Common myeloid progenitor, CD34-positive (primary cell): Measurements from ENCODE around the gene RAB33B.
A peak's percentile ranks its signal among the peaks of the same experiment; 100 is the strongest.

Experiments
- CTCF ChIA-PET: fragments of 350-600 bp; sonication (Branson Sonifier 250); formaldehyde crosslinking; loops from one replicate; lab custom pipeline; 2021; ENCODE audit warnings: antibody characterized with exemption; lab: Charles Lee
- POLR2A ChIA-PET: fragments of 350-600 bp; sonication (Branson Sonifier 250); formaldehyde crosslinking; loops from one replicate; lab custom pipeline; 2021; ENCODE audit warnings: antibody characterized with exemption; lab: Charles Lee
- DNase-seq, 3 donors: peaks; one replicate each; pipeline versions ENCODE4 v3.0.0 to v3.0.0-alpha.2; 2013
- H3K27ac ChIP-seq, 2 experiments: 1 replicate in 1 of 2; 2 replicates in 1 of 2; pipeline ENCODE4 v1.7.0; 2013; ENCODE audit warnings: inconsistent platforms in 2 of 2, low read length in 2 of 2, mild to moderate bottlenecking in 2 of 2, low read depth in 1 of 2, moderate library complexity in 1 of 2; ENCODE audit not compliant: severe bottlenecking in 2 of 2, insufficient read depth in 1 of 2, poor library complexity in 1 of 2
- H3K27me3 ChIP-seq, 5 experiments: replicated peaks in 2 of 5; 1 replicate in 3 of 5; 2 replicates in 2 of 5; pipeline versions ENCODE4 v1.6.1 to v1.7.0; 2013; ENCODE audit warnings: low read length in 4 of 5, mild to moderate bottlenecking in 2 of 5, moderate library complexity in 2 of 5, inconsistent platforms in 1 of 5; ENCODE audit not compliant: insufficient read depth in 5 of 5, control insufficient read depth in 4 of 5
- H3K36me3 ChIP-seq, 4 experiments: 1 replicate in 2 of 4; 2 replicates in 2 of 4; pipeline versions ENCODE4 v1.6.1 to v1.7.0; 2013; ENCODE audit warnings: low read length in 3 of 4, control low read depth in 1 of 4, mild to moderate bottlenecking in 1 of 4; ENCODE audit not compliant: control insufficient read depth in 4 of 4, insufficient read depth in 4 of 4
- H3K4me1 ChIP-seq, 4 experiments: 1 replicate in 3 of 4; 2 replicates in 1 of 4; pipeline versions ENCODE4 v1.6.1 to v1.7.1; 2013; ENCODE audit warnings: low read length in 3 of 4, mild to moderate bottlenecking in 3 of 4, control low read depth in 1 of 4, inconsistent platforms in 1 of 4, moderate library complexity in 1 of 4; ENCODE audit not compliant: control insufficient read depth in 4 of 4, insufficient read depth in 4 of 4; ENCODE audit errors: control extremely low read depth in 1 of 4
- H3K4me3 ChIP-seq, 7 experiments: 1 replicate in 4 of 7; 2 replicates in 3 of 7; pipeline versions ENCODE4 v1.5.1 to v1.7.0; 2013; ENCODE audit warnings: mild to moderate bottlenecking in 7 of 7, low read length in 6 of 7, moderate library complexity in 6 of 7, inconsistent platforms in 2 of 7, low read depth in 2 of 7, control low read depth in 1 of 7; ENCODE audit not compliant: insufficient read depth in 4 of 7, control insufficient read depth in 1 of 7; ENCODE audit errors: extremely low read depth in 1 of 7
- H3K9me3 ChIP-seq, 5 experiments: 1 replicate in 4 of 5; 2 replicates in 1 of 5; pipeline versions ENCODE4 v1.6.1 to v1.7.1; 2013; ENCODE audit warnings: low read length in 4 of 5, mild to moderate bottlenecking in 2 of 5, inconsistent platforms in 1 of 5, low read depth in 1 of 5, moderate library complexity in 1 of 5; ENCODE audit not compliant: control insufficient read depth in 4 of 5, insufficient read depth in 2 of 5; ENCODE audit errors: control extremely low read depth in 1 of 5
- WGBS: methylation state at CpG from one replicate; pipeline ENCODE4 v1.1.5; 2013; ENCODE audit not compliant: insufficient coverage; 5-methylcytosine and 5-hydroxymethylcytosine counted together

The RAB33B gene

DNA sequence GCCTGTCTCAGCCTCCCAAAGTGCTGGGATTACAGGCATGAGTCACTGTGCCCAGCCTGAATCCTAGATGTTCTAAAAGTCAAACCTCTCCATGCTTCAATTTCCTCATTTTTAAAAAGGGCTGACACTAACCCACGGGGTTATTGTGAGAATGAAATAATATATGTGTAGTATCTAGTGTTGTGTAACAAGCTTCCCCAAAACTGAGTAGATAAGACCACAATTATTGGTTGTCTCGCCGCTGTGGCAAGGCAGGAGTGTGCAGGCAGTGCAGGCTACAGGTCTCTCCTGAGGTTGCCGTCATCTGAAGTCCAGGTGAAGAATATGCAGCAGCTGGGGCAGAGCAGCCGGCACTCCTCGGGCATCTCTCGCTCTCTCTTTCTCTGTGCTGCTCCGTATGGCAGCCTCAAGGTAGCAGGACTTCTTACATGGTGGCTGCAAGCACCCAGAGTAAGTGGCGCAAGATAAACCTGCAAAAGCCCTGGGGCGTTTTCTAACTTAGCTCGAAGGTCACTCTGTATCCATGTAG lies 30.9 kb downstream of the RAB33B start:
- peak in 2 of 3 donors; percentile 29 to 36 for DNase-seq
- Histone ChIP-seq H3K36me3 (no peaks in the 10 kb centered on the region), H3K4me1 (peaks cover 0 to 2% (median 0%) of the 10 kb centered on the region in 4 experiments), H3K4me3 (no peak overlapping the region), H3K27me3 (no peaks in the 10 kb centered on the region), H3K9me3 (no peaks in the 10 kb centered on the region), H3K27ac (no peak overlapping the region)
- ChIA-PET CTCF (interaction anchor here (0.6 to 4.0 kb wide), 5 partner anchors 13 to 272 kb away, joined by 3 to 19 read pairs (median 3); no protein-coding TSS in a partner anchor), POLR2A (no interaction called here)
- 87% methylated on average over 10 of the region's 11 CpGs for WGBS

DNA sequence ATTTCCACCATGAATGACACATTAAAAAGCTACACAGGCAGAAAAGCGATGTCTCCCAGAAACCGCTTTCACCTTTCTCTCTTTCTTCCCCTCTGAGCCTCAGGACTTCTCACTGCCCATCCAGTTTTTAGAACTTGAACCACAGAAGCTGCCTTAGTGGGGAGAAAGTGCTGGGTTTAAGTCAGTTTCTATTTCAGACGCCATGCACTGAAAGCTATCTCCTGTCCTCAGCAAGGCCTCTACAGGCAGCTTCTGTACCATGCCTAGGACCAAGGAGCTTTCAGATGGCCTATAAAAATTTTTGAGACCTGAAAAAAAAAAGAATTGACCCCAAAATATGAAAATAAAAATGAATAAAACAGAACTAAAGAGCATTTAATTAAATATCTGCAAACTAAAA lies 34.5 kb downstream of the RAB33B start:
- CTCF ChIA-PET, result interaction anchor here (1.5 to 1.6 kb wide), 2 partner anchors 9 to 11 kb away, joined by 4 to 6 read pairs; no protein-coding TSS in a partner anchor
- POLR2A ChIA-PET, result no interaction called here
- H3K27me3 ChIP-seq, result no peaks in the 10 kb centered on the region
- no peak for DNase-seq
- H3K27ac ChIP-seq, result no peak overlapping the region
- no peak overlapping the region for H3K4me3 ChIP-seq
- H3K36me3 ChIP-seq, result no peaks in the 10 kb centered on the region
- H3K4me1 ChIP-seq, result peaks cover 0 to 2% (median 0%) of the 10 kb centered on the region in 4 experiments
- WGBS, result 86% methylated on average over 2 of the region's 3 CpGs
- no peaks in the 10 kb centered on the region for H3K9me3 ChIP-seq

DNA sequence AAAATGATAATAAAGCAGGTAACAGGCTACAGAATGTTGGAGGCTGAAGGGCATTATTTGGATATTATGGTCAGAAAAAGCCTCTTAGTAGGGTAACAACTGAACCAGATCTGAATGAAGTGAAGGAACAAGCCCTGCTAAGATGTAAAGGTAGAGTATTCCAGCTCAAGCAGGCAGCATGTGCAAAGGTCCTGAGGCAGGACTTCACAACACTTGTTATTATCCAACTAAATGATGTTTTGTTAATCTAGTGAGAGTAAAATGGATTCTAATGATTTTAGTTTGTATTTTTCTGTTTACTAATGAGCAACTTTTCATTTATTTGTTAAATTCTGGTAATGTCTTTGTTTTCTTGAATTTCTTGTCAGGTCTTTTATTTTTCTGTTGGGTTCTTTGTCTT lies 35.7 kb downstream of the RAB33B start:
- no peaks in the 10 kb centered on the region for H3K27me3 ChIP-seq
- CTCF ChIA-PET, result no interaction called here
- H3K36me3 ChIP-seq, result no peaks in the 10 kb centered on the region
- no peak for DNase-seq
- POLR2A ChIA-PET, result no interaction called here
- no peak overlapping the region for H3K27ac ChIP-seq
- peaks cover 0 to 2% (median 0%) of the 10 kb centered on the region in 4 experiments for H3K4me1 ChIP-seq
- no peak overlapping the region for H3K4me3 ChIP-seq
- no peaks in the 10 kb centered on the region for H3K9me3 ChIP-seq

DNA sequence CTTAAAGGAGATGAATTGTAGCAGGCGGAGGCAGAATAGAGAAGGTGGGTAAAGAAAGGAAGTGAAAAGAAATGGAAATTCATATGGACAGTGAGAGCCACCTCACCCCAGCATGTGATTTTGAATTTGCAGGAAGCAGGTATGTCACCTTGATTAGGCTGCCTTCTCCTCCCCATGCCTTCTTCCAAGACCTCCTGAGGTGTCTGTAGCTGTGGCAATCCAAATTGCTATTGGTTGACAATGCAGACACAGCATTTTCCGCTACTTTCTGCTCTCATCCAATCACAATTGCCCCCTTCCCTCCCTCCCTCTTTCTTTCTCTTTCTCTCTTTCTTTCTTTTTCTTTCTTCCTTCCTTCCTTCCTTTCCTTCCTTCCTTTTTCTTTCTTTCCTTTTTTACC lies 38.5 kb downstream of the RAB33B start:
- H3K27me3 ChIP-seq, result no peaks in the 10 kb centered on the region
- no peak overlapping the region for H3K27ac ChIP-seq
- CTCF ChIA-PET, result no interaction called here
- H3K4me3 ChIP-seq, result no peak overlapping the region
- POLR2A ChIA-PET, result no interaction called here
- H3K4me1 ChIP-seq, result no peaks in the 10 kb centered on the region
- H3K9me3 ChIP-seq, result no peaks in the 10 kb centered on the region
- 100% methylated on average over 2 of the region's 2 CpGs for WGBS
- H3K36me3 ChIP-seq, result no peaks in the 10 kb centered on the region
- no peak for DNase-seq

DNA sequence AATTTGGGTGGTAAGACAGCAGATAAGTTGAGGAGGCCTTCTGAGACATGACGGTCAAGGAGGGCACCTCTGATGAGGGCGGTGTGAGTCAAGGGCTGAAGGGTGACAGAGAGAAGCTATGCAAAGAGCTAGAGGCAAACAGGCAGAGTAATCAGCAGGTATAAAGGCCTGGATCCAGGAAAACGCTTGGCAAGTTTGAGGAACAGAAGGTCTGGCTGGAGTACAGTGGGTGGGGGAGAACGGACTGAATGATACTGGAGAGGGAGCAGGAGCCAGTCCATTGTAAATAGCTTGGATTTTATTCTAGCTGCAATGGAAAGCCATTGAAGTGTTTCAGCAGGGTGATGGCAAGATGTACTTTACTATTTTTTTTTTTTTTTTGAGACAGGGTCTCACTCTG lies 39.3 kb downstream of the RAB33B start:
- no peaks in the 10 kb centered on the region for H3K27me3 ChIP-seq
- no peaks in the 10 kb centered on the region for H3K9me3 ChIP-seq
- no peak for DNase-seq
- ChIA-PET POLR2A (no interaction called here), CTCF (interaction anchor here (0.7 to 0.9 kb wide), 3 partner anchors 15 to 159 kb away, joined by 3 to 4 read pairs (median 4); no protein-coding TSS in a partner anchor)
- WGBS, result 95% methylated on average over 4 of the region's 4 CpGs
- no peaks in the 10 kb centered on the region for H3K36me3 ChIP-seq
- H3K4me1 ChIP-seq, result peaks cover 0 to 4% (median 2%) of the 10 kb centered on the region in 4 experiments
- no peak overlapping the region for H3K27ac ChIP-seq
- H3K4me3 ChIP-seq, result no peak overlapping the region

DNA sequence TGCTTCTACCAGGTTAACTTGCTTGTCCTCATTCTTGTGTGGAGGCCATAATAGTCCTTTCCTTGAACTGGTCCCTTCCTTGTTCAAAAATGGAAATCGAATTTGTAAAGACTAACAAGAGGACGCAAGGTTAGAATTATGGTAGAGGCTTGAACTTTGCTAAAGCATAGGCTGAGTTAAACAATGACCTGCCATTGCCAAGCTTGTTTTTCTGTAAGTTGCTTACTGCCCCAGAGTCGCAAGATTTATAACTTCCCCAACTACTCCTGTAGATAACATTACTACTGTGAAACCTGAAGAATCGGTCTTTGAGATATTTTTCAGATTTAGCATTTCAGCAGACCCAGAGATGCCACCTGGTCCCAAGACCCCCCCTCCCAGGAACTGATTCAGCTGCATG lies 45.3 kb downstream of the RAB33B start:
- Histone ChIP-seq H3K4me1 (peaks cover 0 to 16% (median 8%) of the 10 kb centered on the region in 4 experiments), H3K36me3 (peaks cover 0 to 5% (median 0%) of the 10 kb centered on the region in 4 experiments), H3K27ac (no peak overlapping the region), H3K9me3 (peaks cover 0 to 4% (median 0%) of the 10 kb centered on the region in 5 experiments), H3K27me3 (no peaks in the 10 kb centered on the region), H3K4me3 (no peak overlapping the region)
- POLR2A ChIA-PET, result no interaction called here
- CTCF ChIA-PET, result interaction anchor here (0.8 to 4.3 kb wide), 6 partner anchors 10 to 472 kb away, joined by 3 to 19 read pairs (median 8); no protein-coding TSS in a partner anchor
- WGBS, result 47% methylated on average over 3 of the region's 4 CpGs
- peak in 2 of 3 donors; percentile 19 to 23 for DNase-seq

DNA sequence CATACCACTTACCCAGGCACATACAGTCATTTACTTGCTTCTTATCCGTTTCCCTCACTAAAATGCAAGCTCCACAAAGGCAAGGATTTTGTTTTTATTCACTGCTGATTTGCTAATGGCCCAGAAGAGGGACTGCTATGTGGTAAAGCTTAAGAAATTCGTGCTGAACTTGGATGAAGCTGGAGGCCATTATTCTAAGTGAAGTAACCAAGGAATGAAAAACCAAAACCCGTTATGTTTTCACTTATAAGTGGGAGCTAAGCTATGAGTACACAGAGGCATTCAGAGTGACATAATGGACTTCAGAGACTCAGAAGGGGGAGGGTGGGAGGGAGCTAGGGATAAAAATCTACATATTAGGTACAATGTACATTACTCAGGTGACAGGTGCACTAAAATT lies 47.2 kb downstream of the RAB33B start:
- H3K27me3 ChIP-seq, result no peaks in the 10 kb centered on the region
- H3K4me3 ChIP-seq, result no peak overlapping the region
- peaks cover 0 to 7% (median 1%) of the 10 kb centered on the region in 4 experiments for H3K36me3 ChIP-seq
- CTCF ChIA-PET, result interaction anchor here (0.7 to 1.7 kb wide), 5 partner anchors 9 to 106 kb away, joined by 3 to 5 read pairs (median 3); no protein-coding TSS in a partner anchor
- H3K4me1 ChIP-seq, result peaks cover 0 to 16% (median 8%) of the 10 kb centered on the region in 4 experiments
- POLR2A ChIA-PET, result no interaction called here
- no peak for DNase-seq
- H3K27ac ChIP-seq, result no peak overlapping the region
- peaks cover 0 to 4% (median 0%) of the 10 kb centered on the region in 5 experiments for H3K9me3 ChIP-seq
- WGBS, result 95% methylated on average over 3 of the region's 3 CpGs
